RWPE1 (cell line): ENCODE measurements around the gene EPB41L2.

ENCODE experiments used
- CTCF ChIA-PET: fragments of 350-600 bp; sonication (Branson Sonifier 250); formaldehyde crosslinking; extraction: SDS; loops from one replicate; lab custom pipeline; 2021; lab: Yijun Ruan, JAX
- POLR2A ChIA-PET: fragments of 400-600 bp; formaldehyde crosslinking; extraction: SDS; loops from one replicate; lab custom pipeline; 2020; ENCODE audit warnings: antibody characterized with exemption; ENCODE audit not compliant: low non-redundant PET; lab: Yijun Ruan, JAX
- DNase-seq: peaks from one replicate; pipeline ENCODE4 v3.0.0; 2012; ENCODE audit warnings: low spot score
- H3K27ac ChIP-seq: fragments of 450-650 bp; 2 replicates; pipeline ENCODE4 v1.5.1; 2017
- TF ChIP-seq, protein P1 (sequence below): fragments of 450-650 bp; conservative IDR thresholded peaks from 2 replicates; pipeline ENCODE4 v1.5.1; 2017; ENCODE audit warnings: low read depth, mild to moderate bottlenecking

EPB41L2 gene

DNA sequence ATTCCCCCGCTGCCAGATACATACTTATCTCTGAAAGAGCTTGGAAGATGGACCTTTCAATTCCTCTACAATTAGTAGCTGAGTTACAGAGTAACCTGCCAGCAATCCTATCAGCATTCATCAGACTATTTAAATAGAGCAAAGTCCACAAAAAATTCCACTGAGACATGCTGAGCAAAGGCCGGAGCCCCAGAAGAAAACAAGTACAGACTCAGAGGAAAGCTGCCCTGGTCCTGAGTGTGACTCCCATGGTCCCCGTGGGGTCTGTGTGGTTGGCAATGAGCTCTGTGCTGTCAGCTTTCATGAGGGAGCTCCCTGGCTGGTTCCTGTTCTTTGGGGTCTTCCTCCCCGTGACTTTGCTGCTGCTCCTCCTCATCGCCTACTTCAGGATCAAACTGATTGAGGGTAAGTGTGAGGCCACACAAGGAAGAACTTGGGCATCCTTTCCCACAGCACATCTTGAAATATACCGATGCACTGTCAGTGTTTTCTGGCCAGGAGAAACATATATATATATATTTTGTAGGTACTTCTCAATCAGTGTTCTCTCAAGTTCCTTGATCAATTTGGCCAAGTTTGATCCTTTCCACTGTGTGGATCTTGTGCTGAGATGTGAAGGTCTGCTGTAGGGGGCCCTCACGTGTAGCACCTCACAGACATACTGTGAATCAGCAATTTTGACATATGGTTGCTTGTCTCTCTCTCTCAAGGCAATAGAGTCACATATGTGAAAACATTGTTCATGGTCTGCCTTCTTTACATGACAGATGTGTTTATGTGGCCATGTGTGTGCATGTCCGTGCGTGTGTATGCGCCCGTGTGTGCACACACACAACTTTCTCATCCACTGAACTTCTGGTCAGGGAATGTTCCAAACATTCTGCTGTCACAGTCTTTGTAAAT, 235.5 kb downstream of the EPB41L2 start, which contains the start of gene SMLR1:
Gene SMLR1, plus strand, starts transcription at position 160 of the 903 bp plus-strand sequence. Its CDS starts 8 bp downstream, at position 168.
- ChIA-PET CTCF (interaction anchor here (0.7 kb wide), 1 partner anchor 520 kb away, joined by 3 read pairs; no protein-coding TSS in a partner anchor), POLR2A (no interaction called here)
- TF ChIP-seq, protein P1, sequence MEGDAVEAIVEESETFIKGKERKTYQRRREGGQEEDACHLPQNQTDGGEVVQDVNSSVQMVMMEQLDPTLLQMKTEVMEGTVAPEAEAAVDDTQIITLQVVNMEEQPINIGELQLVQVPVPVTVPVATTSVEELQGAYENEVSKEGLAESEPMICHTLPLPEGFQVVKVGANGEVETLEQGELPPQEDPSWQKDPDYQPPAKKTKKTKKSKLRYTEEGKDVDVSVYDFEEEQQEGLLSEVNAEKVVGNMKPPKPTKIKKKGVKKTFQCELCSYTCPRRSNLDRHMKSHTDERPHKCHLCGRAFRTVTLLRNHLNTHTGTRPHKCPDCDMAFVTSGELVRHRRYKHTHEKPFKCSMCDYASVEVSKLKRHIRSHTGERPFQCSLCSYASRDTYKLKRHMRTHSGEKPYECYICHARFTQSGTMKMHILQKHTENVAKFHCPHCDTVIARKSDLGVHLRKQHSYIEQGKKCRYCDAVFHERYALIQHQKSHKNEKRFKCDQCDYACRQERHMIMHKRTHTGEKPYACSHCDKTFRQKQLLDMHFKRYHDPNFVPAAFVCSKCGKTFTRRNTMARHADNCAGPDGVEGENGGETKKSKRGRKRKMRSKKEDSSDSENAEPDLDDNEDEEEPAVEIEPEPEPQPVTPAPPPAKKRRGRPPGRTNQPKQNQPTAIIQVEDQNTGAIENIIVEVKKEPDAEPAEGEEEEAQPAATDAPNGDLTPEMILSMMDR: no peak
- H3K27ac ChIP-seq: no peak within 1 kb of the TSS
- DNase-seq: no peak

DNA sequence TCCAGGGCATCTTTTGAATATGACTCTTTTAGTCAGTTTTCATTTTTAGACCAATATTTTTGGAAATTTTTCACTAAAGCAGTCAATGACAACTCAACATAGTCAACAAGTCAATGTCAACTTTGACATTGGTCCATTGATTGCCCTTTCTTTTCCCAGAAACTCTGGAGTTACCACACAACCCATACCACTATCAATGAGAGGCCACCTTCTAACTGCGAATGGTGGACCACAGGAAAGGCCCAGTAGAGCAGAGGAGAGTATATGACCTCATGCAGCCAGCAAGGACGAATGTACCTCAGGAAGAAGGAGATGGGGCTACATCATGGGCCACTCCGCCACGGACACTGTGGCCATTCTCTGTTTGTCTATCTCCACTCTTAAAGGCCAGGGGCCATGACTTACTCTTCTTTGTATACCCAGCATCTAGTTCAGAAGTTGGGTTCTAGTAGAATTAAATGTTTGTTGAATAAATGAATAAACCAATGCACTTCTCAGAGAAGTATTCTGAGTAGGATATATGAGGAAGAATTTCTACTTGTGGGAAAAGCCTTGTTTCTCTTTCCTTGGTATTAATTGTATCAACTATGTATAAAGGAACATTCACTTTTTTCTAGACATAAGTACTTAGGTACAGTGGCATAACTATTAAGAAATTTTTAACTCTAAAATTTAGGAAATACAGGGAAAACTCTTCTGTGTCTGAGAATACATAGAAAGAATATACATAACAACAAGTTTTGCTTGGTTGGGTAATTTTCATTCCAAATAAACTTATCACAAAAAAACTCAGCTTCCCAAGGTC, 236.4 kb downstream of the EPB41L2 start:
- no peak for DNase-seq
- TF ChIP-seq, protein P1: no peak
- H3K27ac ChIP-seq: no peak overlapping the region
- POLR2A ChIA-PET: no interaction called here
- CTCF ChIA-PET: no interaction called here

DNA sequence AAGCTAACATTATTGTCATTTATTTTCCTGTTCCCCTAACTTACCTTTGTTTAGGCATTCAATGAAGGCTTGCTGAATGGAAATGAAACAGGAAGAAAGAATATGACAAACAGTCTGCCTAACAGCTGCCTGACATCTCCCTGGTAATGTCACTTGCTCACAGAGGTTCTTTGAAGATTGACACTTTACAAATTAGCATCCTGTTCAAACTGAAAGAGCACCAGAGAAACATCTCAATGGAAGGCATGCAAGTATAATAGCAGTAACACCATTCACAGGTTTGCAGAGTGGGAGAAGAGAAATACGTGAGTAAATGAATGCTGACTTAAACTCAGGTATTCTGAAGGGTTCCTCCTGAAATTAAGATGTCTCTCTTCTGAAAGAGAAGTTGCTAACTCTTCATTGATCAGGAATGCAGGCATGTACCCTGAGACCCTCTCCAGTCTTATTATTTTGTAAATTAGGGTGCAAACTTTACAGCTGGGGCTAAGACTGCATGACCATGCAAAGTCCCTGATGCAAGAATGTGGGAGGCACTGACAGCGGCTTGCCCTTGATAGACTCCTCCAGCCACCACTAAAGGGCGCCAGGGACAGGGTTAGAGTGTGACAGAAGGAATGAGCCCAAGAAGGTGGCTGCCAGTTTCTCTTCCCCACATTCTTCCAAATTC, 237.1 kb downstream of the EPB41L2 start:
- ChIA-PET POLR2A (no interaction called here), CTCF (no interaction called here)
- H3K27ac ChIP-seq: no peak overlapping the region
- DNase-seq: no peak
- TF ChIP-seq, protein P1: no peak

DNA sequence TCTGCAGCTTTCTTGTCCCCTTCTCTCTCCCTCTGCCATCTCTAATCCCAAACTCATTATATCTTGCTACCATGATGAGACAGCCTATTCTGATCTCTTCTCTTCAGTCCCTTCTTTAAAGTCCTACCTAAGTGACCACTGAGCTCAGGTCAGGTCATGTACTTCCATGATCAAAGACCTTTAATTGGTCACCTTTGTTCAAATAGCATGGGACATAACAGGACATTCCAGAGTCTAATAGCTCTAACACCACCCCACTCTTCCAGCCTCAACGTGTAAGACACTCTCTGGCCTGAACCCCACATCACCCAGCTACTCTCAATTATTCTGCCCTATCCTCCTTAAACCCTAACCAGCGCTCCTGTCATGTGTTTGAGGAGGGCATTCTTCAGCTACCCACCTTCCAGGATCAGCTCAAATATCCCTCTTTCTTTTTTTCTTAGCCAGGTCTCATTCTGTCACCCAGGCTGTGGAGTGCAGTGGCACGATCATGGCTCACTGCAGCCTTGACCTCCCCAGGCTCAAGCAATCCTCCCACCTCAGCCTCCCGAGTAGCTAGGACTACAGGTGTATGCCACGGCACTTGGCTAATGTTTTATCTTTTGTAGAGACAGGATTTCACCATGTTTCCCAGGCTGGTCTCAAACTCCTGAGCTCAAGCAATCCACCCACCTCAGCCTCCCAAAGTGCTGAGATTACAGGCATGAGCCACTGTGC, 237.9 kb downstream of the EPB41L2 start:
- ChIA-PET CTCF (interaction anchor here (0.6 kb wide), 1 partner anchor 11 kb away, joined by 4 read pairs; no protein-coding TSS in a partner anchor), POLR2A (no interaction called here)
- TF ChIP-seq, protein P1: no peak
- no peak for DNase-seq
- H3K27ac ChIP-seq: no peak overlapping the region

DNA sequence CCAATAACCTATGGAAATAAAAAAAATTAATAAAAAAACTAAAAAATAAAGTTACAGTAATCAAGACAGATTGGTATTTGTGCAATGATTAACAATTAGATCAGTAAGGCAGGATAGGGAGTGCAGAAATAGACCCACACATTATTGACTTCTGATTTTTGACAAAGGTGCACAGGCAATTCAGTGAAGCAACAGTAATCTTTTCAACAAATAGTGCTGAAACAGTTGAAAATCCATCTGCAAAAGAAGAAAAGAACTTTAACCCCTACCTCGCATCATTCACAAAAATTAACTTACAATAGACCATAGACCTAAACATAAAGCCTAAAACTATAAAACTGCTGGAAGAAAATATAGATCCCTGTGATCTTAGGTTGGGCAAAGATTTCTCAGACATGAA, 240.3 kb downstream of the EPB41L2 start:
- TF ChIP-seq, protein P1: no peak
- DNase-seq: no peak
- CTCF ChIA-PET: no interaction called here
- no peak overlapping the region for H3K27ac ChIP-seq
- POLR2A ChIA-PET: no interaction called here
